K562 (cell line): ENCODE data around the gene C2orf76. TPM values are rescaled to one million over a fixed set of nuclear protein-coding genes. Genes with fewer than 3 reads are reported as not detected.

Source experiments
- ATAC-seq: fragments of 200-7000 bp; cut with Tn5 transposase; 3 replicates; pipeline ENCODE4 v1.9.1; 2020; ENCODE audit warnings: moderate library complexity
- BruUV-seq: library from RNA; stranded (reverse); fragments of 400-500 nt; replicated peaks from 2 replicates; lab custom pipeline; 2021; lab: Mats Ljungman, UMichigan
- CTCF ChIA-PET: fragments of 300-600 bp; formaldehyde crosslinking; extraction: SDS; loops from one replicate; lab custom pipeline; 2021; ENCODE audit warnings: low intra/inter-chr PET ratio; lab: Yijun Ruan, JAX
- POLR2A ChIA-PET: fragments of 300-600, 350-650 bp; sonication (Branson Sonifier 250); formaldehyde crosslinking; extraction: SDS; loops from one replicate; lab custom pipeline; 2021; ENCODE audit warnings: antibody characterized with exemption, inconsistent platforms; lab: Yijun Ruan, JAX
- DNase-seq, 4 experiments: peaks; one replicate each; pipeline versions ENCODE4 v3.0.0 to v3.0.0-alpha.2; 2011 to 2018; ENCODE audit warnings: low spot score in 3 of 4, mixed read lengths in 3 of 4; ENCODE audit errors: extremely low read depth in 1 of 4
- FAIRE-seq: peaks from 2 replicates; lab custom pipeline; 2011; peaks lifted over from hg19 to GRCh38; lab: Jason Lieb, UNC
- H2AFZ ChIP-seq: 2 replicates; pipeline ENCODE4 v1.6.0; 2011; ENCODE audit warnings: low read depth, low read length, control low read depth, inconsistent platforms
- H3K27ac ChIP-seq: fragments of 200-600 bp; 3 replicates; pipeline ENCODE4 v1.8.0; 2011; ENCODE audit warnings: low read depth, mild to moderate bottlenecking, control low read depth, inconsistent platforms, low read length, moderate library complexity, mixed read lengths; ENCODE audit errors: extremely low read depth
- H3K27me3 ChIP-seq, 2 experiments: fragments of 300-600 bp in 1 of 2; 2 replicates in 1 of 2; 3 replicates in 1 of 2; pipeline versions ENCODE4 v1.6.0 to v1.8.0; 2011; ENCODE audit warnings: inconsistent platforms in 2 of 2, low read length in 2 of 2, mild to moderate bottlenecking in 1 of 2, mixed read lengths in 1 of 2, moderate library complexity in 1 of 2; ENCODE audit not compliant: control insufficient read depth in 2 of 2, insufficient read depth in 2 of 2
- H3K36me3 ChIP-seq: fragments of 300-600 bp; 3 replicates; pipeline ENCODE4 v1.8.0; 2011; ENCODE audit warnings: mild to moderate bottlenecking, low read length, inconsistent platforms; ENCODE audit not compliant: control insufficient read depth, insufficient read depth
- H3K4me1 ChIP-seq, 2 experiments: fragments of 200-600 bp in 1 of 2; replicated peaks in 1 of 2; 2 replicates in 1 of 2; 3 replicates in 1 of 2; pipeline versions ENCODE4 v1.5.1 to v1.8.0; 2011; ENCODE audit warnings: inconsistent platforms in 2 of 2, low read length in 2 of 2, mild to moderate bottlenecking in 1 of 2, mixed read lengths in 1 of 2, moderate library complexity in 1 of 2; ENCODE audit not compliant: control insufficient read depth in 2 of 2, insufficient read depth in 2 of 2
- H3K4me2 ChIP-seq: 2 replicates; pipeline ENCODE4 v1.6.1; 2011; ENCODE audit warnings: low read length, control low read depth, inconsistent platforms, mixed read lengths; ENCODE audit not compliant: insufficient read depth
- H3K4me3 ChIP-seq: fragments of 200-600 bp; sonication (generic), shearing (Covaris generic); 2 replicates; pipeline ENCODE4 v1.5.1; 2016; ENCODE audit warnings: control low read depth, inconsistent platforms
- H3K79me2 ChIP-seq: fragments of 200-600 bp; 3 replicates; pipeline ENCODE4 v1.8.0; 2011; ENCODE audit warnings: low read length, inconsistent platforms; ENCODE audit not compliant: control insufficient read depth, insufficient read depth
- H3K9ac ChIP-seq, 2 experiments: 2 replicates each; pipeline versions ENCODE4 v1.6.0 to v1.6.1; 2011; ENCODE audit warnings: low read depth in 2 of 2, low read length in 2 of 2, control low read depth in 1 of 2, inconsistent platforms in 1 of 2, mild to moderate bottlenecking in 1 of 2, mixed read lengths in 1 of 2; ENCODE audit not compliant: insufficient read depth in 1 of 2
- H3K9me1 ChIP-seq: one replicate; pipeline ENCODE4 v1.6.0; 2011; ENCODE audit warnings: inconsistent platforms, mild to moderate bottlenecking, low read length, moderate library complexity; ENCODE audit not compliant: control insufficient read depth, insufficient read depth
- H3K9me3 ChIP-seq: replicated peaks from 2 replicates; pipeline ENCODE4 v1.5.1; 2011; ENCODE audit warnings: low read depth, low read length, inconsistent platforms; ENCODE audit not compliant: control insufficient read depth, insufficient read depth
- H4K20me1 ChIP-seq: replicated peaks from 2 replicates; pipeline ENCODE4 v1.6.1; 2011; ENCODE audit warnings: low read length, inconsistent platforms, mixed read lengths; ENCODE audit not compliant: control insufficient read depth, insufficient read depth
- BMI1 ChIP-seq: fragments of 150-350 bp; IDR thresholded peaks from 2 replicates; pipeline ENCODE4 v1.6.1; 2014; ENCODE audit warnings: low read length
- CBX1 ChIP-seq: sonication (generic); IDR thresholded peaks from 2 replicates; pipeline ENCODE4 v1.6.1; 2016; ENCODE audit warnings: antibody characterized with exemption, low read depth, mild to moderate bottlenecking
- CBX3 ChIP-seq, 2 experiments: IDR thresholded peaks; 1 replicate in 1 of 2; 2 replicates in 1 of 2; pipeline ENCODE4 v1.6.1; 2012; ENCODE audit warnings: inconsistent platforms in 2 of 2, low read length in 2 of 2, borderline replicate concordance in 1 of 2, control low read depth in 1 of 2
- FOXJ3 ChIP-seq: sonication (generic); formaldehyde crosslinking; IDR thresholded peaks from 2 replicates; pipeline ENCODE4 v1.4.0; 2020; ENCODE audit warnings: mild to moderate bottlenecking, missing genetic modification reagents
- RBBP5 ChIP-seq: fragments of 200-600 bp; sonication (generic); IDR thresholded peaks from 2 replicates; pipeline ENCODE4 v1.6.1; 2012; ENCODE audit warnings: borderline replicate concordance, mild to moderate bottlenecking, low read length, control low read depth, inconsistent platforms; ENCODE audit not compliant: insufficient read depth, poor library complexity, severe bottlenecking
- RNF2 ChIP-seq: sonication (generic); IDR thresholded peaks from 2 replicates; pipeline ENCODE4 v1.6.1; 2016
- SP1 ChIP-seq: sonication (generic); formaldehyde crosslinking; IDR thresholded peaks from 2 replicates; pipeline ENCODE4 v1.8.1; 2022; ENCODE audit warnings: mild to moderate bottlenecking, missing genetic modification reagents
- ZNF133 ChIP-seq: fragments of 250-450 bp; sonication (Bioruptor Pico); IDR thresholded peaks from 2 replicates; pipeline ENCODE4 v1.4.0; 2020; ENCODE audit warnings: mild to moderate bottlenecking
- ZNF175 ChIP-seq: fragments of 200-800 bp; sonication (Bioruptor generic); IDR thresholded peaks from 2 replicates; pipeline ENCODE4 v1.6.1; 2016; ENCODE audit warnings: low read depth, mild to moderate bottlenecking, missing genetic modification characterization, missing compliant biosample characterization
- ZNF707 ChIP-seq: fragments of 250-450 bp; sonication (Bioruptor Pico); conservative IDR thresholded peaks from 2 replicates; pipeline ENCODE4 v1.8.0; 2022; ENCODE audit warnings: inconsistent platforms, mild to moderate bottlenecking, moderate library complexity
- WGBS: fragments of 100-300 bp; shearing (Covaris generic); methylation state at CpG from one replicate; pipeline ENCODE4 v1.1.6; 2016; ENCODE audit warnings: low coverage, mixed read lengths; ENCODE audit not compliant: insufficient coverage; ENCODE audit errors: missing lambda C conversion rate; 5-methylcytosine and 5-hydroxymethylcytosine counted together
- in situ Hi-C: fragments of 300-500 bp; cut with MboI; formaldehyde crosslinking; loops from 4 replicates; pipeline ENCODE4 v1.15.0; 2018; ENCODE audit warnings: inconsistent platforms, mixed read lengths
- intact Hi-C: fragments of 100-400 bp; cut with micrococcal nuclease; formaldehyde crosslinking; loops from 2 replicates; pipeline ENCODE4 v1.14.2; 2022
- polyA plus RNA-seq, 8 experiments: library from polyadenylated mRNA; depleted of rRNA in 4 of 8; stranded (reverse) in 5 of 8; unstranded in 3 of 8; fragments of >200 nt; fragmentation: Nextera tagmentation in 2 of 8; fragmentation: Illumina TruSeq in 1 of 8; extraction: Ambion mirVana in 2 of 8; extraction: Trizol in 1 of 8; gene quantifications; 2 replicates each; pipeline versions ENCODE4 v1.2.1 to v1.2.3, GENCODE V29; 2011 to 2014; ENCODE audit warnings: inconsistent platforms in 1 of 8, missing spikeins in 1 of 8
- total RNA-seq, 7 experiments: library from RNA; depleted of rRNA in 6 of 7; stranded (reverse); fragments of >200 nt in 6 of 7; fragmentation: Illumina TruSeq in 2 of 7; extraction: Trizol in 2 of 7; gene quantifications; 2 replicates each; pipeline versions ENCODE4 v1.2.1 to v1.2.3, GENCODE V29; 2011 to 2021; ENCODE audit warnings: low replicate concordance in 1 of 7
- TF ChIP-seq, protein P1 (sequence below), 2 experiments: fragments of 450-650 bp in 1 of 2; sonication (generic) in 1 of 2; formaldehyde crosslinking in 1 of 2; IDR thresholded peaks; 2 replicates each; pipeline versions ENCODE4 v1.7.1 to v1.9.0; 2016 to 2022; ENCODE audit warnings: inconsistent platforms in 1 of 2, mild to moderate bottlenecking in 1 of 2, missing genetic modification reagents in 1 of 2

Gene C2orf76
- total and polyA plus RNA-seq, 9 of the 15 experiments (the other 6 are each of a cell fraction or from before 2014, with no cell fraction given): 4.8 to 26.2 (median 14.5) TPM

DNA sequence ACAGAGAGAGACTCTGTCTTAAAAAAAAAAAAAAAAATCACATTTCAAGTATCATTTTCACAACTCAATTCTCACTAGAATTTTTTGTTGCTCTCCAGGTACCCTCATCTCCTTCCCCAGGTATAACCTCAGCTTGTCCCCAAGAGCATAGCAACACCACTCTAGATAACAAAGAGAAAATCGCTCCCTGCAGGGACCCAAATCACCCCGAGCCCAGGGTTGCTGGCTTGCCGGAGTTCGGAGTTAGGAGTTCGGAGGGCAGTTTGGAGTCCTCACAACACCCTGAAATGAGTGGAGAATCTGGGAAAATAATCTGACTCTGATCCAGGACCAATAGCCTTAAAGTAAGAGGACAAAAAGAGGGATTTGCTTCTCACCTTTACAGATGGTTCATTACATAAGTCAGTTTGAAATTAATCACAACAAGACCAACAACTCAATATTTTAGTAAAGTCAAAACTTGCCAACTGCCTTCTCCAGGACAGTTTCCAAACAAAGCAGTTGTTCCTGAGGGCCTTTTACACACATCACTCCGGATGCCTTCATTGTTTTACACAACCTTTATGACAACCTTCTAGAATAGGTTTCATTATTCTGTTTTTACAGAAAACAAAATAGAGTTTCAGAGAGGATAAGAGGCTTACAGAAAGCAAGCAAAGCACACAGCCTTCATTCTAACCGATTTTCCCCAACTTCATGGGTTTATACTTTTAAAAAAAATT is 59.1 kb downstream of the C2orf76 start (continued):
- no peak for TF ChIP-seq FOXJ3 (CRISPR knock-in tag)
- TF ChIP-seq SP1 (CRISPR knock-in tag): no peak
- TF ChIP-seq CBX3 (IDR thresholded peaks at IDR 0.05; ENCODE audit: borderline replicate concordance in 1 of 2, low read length in 2 of 2): no peak
- TF ChIP-seq CBX1: no peak
- no peak for TF ChIP-seq ZNF707 (CRISPR knock-in tag)
- no peak for TF ChIP-seq ZNF133 (CRISPR knock-in tag)

DNA sequence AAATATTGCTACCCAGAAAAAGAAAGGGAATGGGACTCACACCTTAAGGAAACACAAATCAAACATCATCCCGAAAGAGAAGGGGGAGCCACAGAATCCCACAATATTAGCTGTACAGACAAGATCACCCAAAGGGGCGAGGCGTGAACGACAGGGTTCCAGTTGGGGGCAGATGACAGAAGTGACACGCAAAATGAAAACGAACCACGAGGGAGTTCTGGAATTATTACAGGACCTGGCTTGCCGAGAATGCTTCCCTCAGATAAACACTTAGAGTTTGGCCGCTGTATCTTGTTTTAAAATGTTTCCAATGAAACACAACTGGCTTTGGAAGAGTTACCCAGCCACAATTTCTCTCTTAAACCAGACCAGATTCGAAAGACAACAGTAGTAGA is 60.4 kb downstream of the C2orf76 start:
- intact Hi-C loops (loop anchor here (2.0 kb wide), 1 partner anchor 87 kb away; no protein-coding TSS in a partner anchor), in situ Hi-C loops (no loop called here)
- Histone ChIP-seq H2AFZ (no peak overlapping the region), H3K27ac (no peak overlapping the region), H3K9ac (no peak overlapping the region), H3K9me1 (no peaks in the 10 kb centered on the region), H3K4me3 (no peak overlapping the region), H3K4me2 (no peak overlapping the region), H3K9me3 (no peaks in the 10 kb centered on the region), H3K79me2 (no peaks in the 10 kb centered on the region), H3K27me3 (peaks cover 0 to 11% of the 10 kb centered on the region in 2 experiments; a peak in 2 of 5 replicates), H3K4me1 (no peaks in the 10 kb centered on the region), H4K20me1 (no peaks in the 10 kb centered on the region), H3K36me3 (no peaks in the 10 kb centered on the region)
- ATAC-seq (no peak), FAIRE-seq (no peak), DNase-seq (no peak)
- ChIA-PET POLR2A (no interaction called here), CTCF (interaction anchor here (1.0 kb wide), 1 partner anchor 14 kb away, joined by 4 read pairs; no protein-coding TSS in a partner anchor)
- TF ChIP-seq RBBP5 (no peak), ZNF175 (CRISPR knock-in tag) (no peak), RNF2 (peak; percentile 28; the same call in 1 of the 2 replicates), BMI1 (peak; percentile 32; the same call in 1 of the 2 replicates)
- TF ChIP-seq, protein P1, sequence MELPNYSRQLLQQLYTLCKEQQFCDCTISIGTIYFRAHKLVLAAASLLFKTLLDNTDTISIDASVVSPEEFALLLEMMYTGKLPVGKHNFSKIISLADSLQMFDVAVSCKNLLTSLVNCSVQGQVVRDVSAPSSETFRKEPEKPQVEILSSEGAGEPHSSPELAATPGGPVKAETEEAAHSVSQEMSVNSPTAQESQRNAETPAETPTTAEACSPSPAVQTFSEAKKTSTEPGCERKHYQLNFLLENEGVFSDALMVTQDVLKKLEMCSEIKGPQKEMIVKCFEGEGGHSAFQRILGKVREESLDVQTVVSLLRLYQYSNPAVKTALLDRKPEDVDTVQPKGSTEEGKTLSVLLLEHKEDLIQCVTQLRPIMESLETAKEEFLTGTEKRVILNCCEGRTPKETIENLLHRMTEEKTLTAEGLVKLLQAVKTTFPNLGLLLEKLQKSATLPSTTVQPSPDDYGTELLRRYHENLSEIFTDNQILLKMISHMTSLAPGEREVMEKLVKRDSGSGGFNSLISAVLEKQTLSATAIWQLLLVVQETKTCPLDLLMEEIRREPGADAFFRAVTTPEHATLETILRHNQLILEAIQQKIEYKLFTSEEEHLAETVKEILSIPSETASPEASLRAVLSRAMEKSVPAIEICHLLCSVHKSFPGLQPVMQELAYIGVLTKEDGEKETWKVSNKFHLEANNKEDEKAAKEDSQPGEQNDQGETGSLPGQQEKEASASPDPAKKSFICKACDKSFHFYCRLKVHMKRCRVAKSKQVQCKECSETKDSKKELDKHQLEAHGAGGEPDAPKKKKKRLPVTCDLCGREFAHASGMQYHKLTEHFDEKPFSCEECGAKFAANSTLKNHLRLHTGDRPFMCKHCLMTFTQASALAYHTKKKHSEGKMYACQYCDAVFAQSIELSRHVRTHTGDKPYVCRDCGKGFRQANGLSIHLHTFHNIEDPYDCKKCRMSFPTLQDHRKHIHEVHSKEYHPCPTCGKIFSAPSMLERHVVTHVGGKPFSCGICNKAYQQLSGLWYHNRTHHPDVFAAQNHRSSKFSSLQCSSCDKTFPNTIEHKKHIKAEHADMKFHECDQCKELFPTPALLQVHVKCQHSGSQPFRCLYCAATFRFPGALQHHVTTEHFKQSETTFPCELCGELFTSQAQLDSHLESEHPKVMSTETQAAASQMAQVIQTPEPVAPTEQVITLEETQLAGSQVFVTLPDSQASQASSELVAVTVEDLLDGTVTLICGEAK (IDR thresholded peaks at IDR 0.05): no peak
- TF ChIP-seq, protein P1 (CRISPR knock-in tag; IDR thresholded peaks at IDR 0.05): no peak
- under 1% methylated on average over 10 of the region's 10 CpGs for WGBS
- no TSS peak for BruUV-seq
